Panc1 (cell line): ENCODE results near the gene PLEKHG4. TPM values are rescaled to one million over a fixed set of nuclear protein-coding genes. Genes with fewer than 3 reads are reported as not detected.
A peak's percentile ranks its signal among the peaks of the same experiment; 100 is the strongest.

Experiments used
- ATAC-seq: fragments of 200-7000 bp; cut with Tn5 transposase; 2 replicates; pipeline ENCODE4 v1.9.1; 2020; ENCODE audit warnings: mild to moderate bottlenecking, moderate library complexity
- BruUV-seq: library from RNA; stranded (reverse); fragments of 400-500 nt; replicated peaks from 2 replicates; lab custom pipeline; 2021; lab: Mats Ljungman, UMichigan
- CTCF ChIA-PET: fragments of 300-600 bp; sonication (Branson Sonifier 250); formaldehyde crosslinking; loops from one replicate; lab custom pipeline; 2022; ENCODE audit warnings: antibody characterized with exemption; lab: Charles Lee
- POLR2A ChIA-PET: fragments of 300-600 bp; sonication (Branson Sonifier 250); formaldehyde crosslinking; loops from one replicate; lab custom pipeline; 2022; ENCODE audit warnings: antibody characterized with exemption; lab: Charles Lee
- DNase-seq: peaks from one replicate; pipeline ENCODE4 v3.0.0-alpha.2; 2010; ENCODE audit warnings: low read depth, low spot score
- H3K27ac ChIP-seq: 2 replicates; pipeline ENCODE4 v1.5.1; 2011; ENCODE audit warnings: mild to moderate bottlenecking, low read length, inconsistent platforms
- H3K27me3 ChIP-seq: fragments of 200-500 bp; sonication (Bioruptor generic); 2 replicates; pipeline ENCODE4 v1.6.0; 2014; ENCODE audit warnings: low read length, inconsistent platforms; ENCODE audit not compliant: control insufficient read depth, insufficient read depth
- H3K36me3 ChIP-seq: fragments of 200-500 bp; sonication (Bioruptor generic); 2 replicates; pipeline ENCODE4 v1.5.1; 2014; ENCODE audit warnings: inconsistent platforms, mild to moderate bottlenecking, low read length, moderate library complexity; ENCODE audit not compliant: control insufficient read depth, insufficient read depth
- H3K4me1 ChIP-seq: 2 replicates; pipeline ENCODE4 v1.5.1; 2011; ENCODE audit warnings: inconsistent platforms, mild to moderate bottlenecking, low read length, moderate library complexity; ENCODE audit not compliant: control insufficient read depth, insufficient read depth
- H3K4me3 ChIP-seq, 2 experiments: 2 replicates each; pipeline ENCODE4 v1.5.1; 2011 to 2012; ENCODE audit warnings: low read depth in 2 of 2, low read length in 2 of 2, mild to moderate bottlenecking in 2 of 2, inconsistent platforms in 1 of 2, moderate library complexity in 1 of 2
- H3K9me3 ChIP-seq: fragments of 200-500 bp; sonication (Bioruptor generic); 2 replicates; pipeline ENCODE4 v1.5.1; 2014; ENCODE audit warnings: low read depth, mild to moderate bottlenecking, inconsistent platforms, low read length, moderate library complexity; ENCODE audit not compliant: control insufficient read depth, insufficient read depth
- POLR2AphosphoS5 ChIP-seq: IDR thresholded peaks from 2 replicates; pipeline ENCODE4 v1.6.1; 2012; ENCODE audit warnings: mild to moderate bottlenecking, low read depth, low read length, moderate library complexity
- SIN3A ChIP-seq: IDR thresholded peaks from 2 replicates; pipeline ENCODE4 v1.6.1; 2012; ENCODE audit warnings: low read depth, mild to moderate bottlenecking, low read length, moderate library complexity, borderline replicate concordance; ENCODE audit not compliant: insufficient read depth
- TCF7L2 ChIP-seq: IDR thresholded peaks from 2 replicates; pipeline ENCODE4 v1.6.1; 2011; ENCODE audit warnings: mild to moderate bottlenecking, low read depth, low read length, inconsistent platforms
- in situ Hi-C: cut with HindIII; loops from 2 replicates; pipeline ENCODE4 v1.10.0; 2016; ENCODE audit warnings: low sequenced_read_pairs, low pct_unique_long_range_greater_than_20kb
- intact Hi-C: fragments of 100-400 bp; cut with micrococcal nuclease; formaldehyde crosslinking; loops from one replicate; pipeline ENCODE4 v1.10.0; 2022; ENCODE audit not compliant: unreplicated experiment
- total RNA-seq: library from RNA; stranded (reverse); gene quantifications from one replicate; pipeline ENCODE4 v1.2.1, GENCODE V29; 2021; ENCODE audit not compliant: unreplicated experiment
- TF ChIP-seq, protein P1 (sequence below), 2 experiments: IDR thresholded peaks; 2 replicates each; pipeline ENCODE4 v1.6.1; 2011 to 2012; ENCODE audit warnings: low read depth in 2 of 2, control low read depth in 1 of 2, low read length in 1 of 2, mild to moderate bottlenecking in 1 of 2, moderate library complexity in 1 of 2; ENCODE audit not compliant: insufficient read depth in 1 of 2
- TF ChIP-seq, protein P2 (sequence below): fragments of 450-650 bp; IDR thresholded peaks from 2 replicates; pipeline ENCODE4 v1.5.1; 2017; ENCODE audit warnings: mild to moderate bottlenecking

PLEKHG4 gene
- total RNA-seq, 1 experiment from 2014 or later: 6.7 TPM

DNA sequence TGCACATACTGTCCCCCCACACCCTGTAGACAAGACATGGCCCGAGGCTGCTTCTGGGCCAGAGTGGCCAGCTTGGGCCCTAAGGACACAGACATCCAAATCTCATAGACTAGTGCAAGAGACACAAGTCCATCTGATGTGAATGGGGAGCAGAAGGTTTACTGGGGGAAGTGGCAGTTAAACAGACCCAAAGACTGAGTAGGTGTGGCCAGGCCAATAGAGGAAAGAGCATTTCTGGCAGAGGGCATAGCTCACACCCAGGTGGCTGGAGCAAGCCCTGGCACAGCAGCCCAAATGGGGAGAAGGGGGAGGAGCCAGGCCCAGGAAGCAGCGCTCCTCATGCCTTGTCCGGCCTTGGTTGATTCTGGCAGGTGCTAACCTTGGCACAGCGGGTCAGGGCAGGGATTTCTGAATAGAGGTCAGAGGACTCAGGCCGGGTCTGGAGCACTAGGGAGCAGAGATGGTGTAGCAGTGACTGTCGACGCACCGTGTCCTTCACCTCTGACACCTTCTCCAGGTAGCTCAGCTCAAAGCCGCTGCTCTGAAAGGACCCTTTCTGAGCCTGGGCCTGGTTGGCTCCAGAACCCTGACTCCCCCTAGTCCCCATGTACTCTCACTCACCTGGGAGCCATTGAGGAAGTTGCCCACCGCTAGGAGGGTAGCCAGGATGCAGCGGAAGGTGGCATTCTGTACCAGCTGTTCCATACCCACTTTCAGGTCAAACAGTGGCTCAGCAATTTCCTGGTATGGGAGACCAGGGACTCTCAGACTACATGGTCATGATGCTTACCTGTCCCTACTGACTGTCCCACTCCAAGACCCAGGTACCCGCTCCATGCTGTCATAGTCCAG is 48.3 kb upstream of the PLEKHG4 start:
- H3K27me3 ChIP-seq: no peaks in the 10 kb centered on the region

DNA sequence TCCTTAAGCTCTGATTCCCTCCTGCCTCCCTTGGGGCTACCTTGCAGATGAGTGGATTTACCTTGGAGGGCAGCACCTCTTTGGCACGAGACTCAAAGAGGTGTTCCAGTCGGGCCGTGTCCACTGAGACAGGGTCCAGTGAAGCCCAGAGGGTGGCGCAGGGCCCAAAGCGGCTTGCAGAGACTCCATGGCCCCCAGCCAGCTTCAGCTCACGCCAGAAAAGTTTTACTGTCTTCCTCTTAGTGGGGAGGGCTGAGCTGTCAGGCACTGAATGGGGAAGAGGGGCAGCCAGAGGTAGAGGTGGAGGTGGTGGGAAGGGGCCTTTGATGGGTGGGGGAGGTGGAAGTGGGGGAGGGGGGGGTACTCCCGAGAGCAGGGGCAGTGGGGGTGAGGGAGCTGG is 45.7 kb upstream of the PLEKHG4 start:
- TF ChIP-seq TCF7L2 (no peak), POLR2AphosphoS5 (no peak), SIN3A (no peak)
- TF ChIP-seq, protein P1, sequence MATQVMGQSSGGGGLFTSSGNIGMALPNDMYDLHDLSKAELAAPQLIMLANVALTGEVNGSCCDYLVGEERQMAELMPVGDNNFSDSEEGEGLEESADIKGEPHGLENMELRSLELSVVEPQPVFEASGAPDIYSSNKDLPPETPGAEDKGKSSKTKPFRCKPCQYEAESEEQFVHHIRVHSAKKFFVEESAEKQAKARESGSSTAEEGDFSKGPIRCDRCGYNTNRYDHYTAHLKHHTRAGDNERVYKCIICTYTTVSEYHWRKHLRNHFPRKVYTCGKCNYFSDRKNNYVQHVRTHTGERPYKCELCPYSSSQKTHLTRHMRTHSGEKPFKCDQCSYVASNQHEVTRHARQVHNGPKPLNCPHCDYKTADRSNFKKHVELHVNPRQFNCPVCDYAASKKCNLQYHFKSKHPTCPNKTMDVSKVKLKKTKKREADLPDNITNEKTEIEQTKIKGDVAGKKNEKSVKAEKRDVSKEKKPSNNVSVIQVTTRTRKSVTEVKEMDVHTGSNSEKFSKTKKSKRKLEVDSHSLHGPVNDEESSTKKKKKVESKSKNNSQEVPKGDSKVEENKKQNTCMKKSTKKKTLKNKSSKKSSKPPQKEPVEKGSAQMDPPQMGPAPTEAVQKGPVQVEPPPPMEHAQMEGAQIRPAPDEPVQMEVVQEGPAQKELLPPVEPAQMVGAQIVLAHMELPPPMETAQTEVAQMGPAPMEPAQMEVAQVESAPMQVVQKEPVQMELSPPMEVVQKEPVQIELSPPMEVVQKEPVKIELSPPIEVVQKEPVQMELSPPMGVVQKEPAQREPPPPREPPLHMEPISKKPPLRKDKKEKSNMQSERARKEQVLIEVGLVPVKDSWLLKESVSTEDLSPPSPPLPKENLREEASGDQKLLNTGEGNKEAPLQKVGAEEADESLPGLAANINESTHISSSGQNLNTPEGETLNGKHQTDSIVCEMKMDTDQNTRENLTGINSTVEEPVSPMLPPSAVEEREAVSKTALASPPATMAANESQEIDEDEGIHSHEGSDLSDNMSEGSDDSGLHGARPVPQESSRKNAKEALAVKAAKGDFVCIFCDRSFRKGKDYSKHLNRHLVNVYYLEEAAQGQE (IDR thresholded peaks at IDR 0.05; ENCODE audit: insufficient read depth in 1 of 2, low read depth in 2 of 2, low read length in 1 of 2): no peak
- TF ChIP-seq, protein P2, sequence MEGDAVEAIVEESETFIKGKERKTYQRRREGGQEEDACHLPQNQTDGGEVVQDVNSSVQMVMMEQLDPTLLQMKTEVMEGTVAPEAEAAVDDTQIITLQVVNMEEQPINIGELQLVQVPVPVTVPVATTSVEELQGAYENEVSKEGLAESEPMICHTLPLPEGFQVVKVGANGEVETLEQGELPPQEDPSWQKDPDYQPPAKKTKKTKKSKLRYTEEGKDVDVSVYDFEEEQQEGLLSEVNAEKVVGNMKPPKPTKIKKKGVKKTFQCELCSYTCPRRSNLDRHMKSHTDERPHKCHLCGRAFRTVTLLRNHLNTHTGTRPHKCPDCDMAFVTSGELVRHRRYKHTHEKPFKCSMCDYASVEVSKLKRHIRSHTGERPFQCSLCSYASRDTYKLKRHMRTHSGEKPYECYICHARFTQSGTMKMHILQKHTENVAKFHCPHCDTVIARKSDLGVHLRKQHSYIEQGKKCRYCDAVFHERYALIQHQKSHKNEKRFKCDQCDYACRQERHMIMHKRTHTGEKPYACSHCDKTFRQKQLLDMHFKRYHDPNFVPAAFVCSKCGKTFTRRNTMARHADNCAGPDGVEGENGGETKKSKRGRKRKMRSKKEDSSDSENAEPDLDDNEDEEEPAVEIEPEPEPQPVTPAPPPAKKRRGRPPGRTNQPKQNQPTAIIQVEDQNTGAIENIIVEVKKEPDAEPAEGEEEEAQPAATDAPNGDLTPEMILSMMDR: no peak
- POLR2A ChIA-PET: interaction anchor here (0.6 kb wide), 1 partner anchor 706 kb away, joined by 3 read pairs; no protein-coding TSS in a partner anchor
- ATAC-seq: no peak

More for the DNA sequence above, 48.3 kb upstream of the PLEKHG4 start:
- DNase-seq (no peak), ATAC-seq (no peak)
- no peak overlapping the region for H3K27ac ChIP-seq
- H3K36me3 ChIP-seq: peaks cover 5% of the 10 kb centered on the region; the same call in 1 of the 2 replicates
- TF ChIP-seq TCF7L2 (no peak), POLR2AphosphoS5 (0 out of 2 replicates have a peak, but pooled peaks have one; percentile 34)
- H3K4me1 ChIP-seq: peaks cover 4% of the 10 kb centered on the region; the same call in 1 of the 2 replicates
- in situ Hi-C loops: no loop called here
- no peaks in the 10 kb centered on the region for H3K9me3 ChIP-seq
- H3K4me3 ChIP-seq: no peak overlapping the region
- no TSS peak for BruUV-seq
- CTCF ChIA-PET: no interaction called here
- intact Hi-C loops: no loop called here
- POLR2A ChIA-PET: interaction anchor here (0.6 kb wide), 1 partner anchor 9 kb away, joined by 3 read pairs; no protein-coding TSS in a partner anchor

DNA sequence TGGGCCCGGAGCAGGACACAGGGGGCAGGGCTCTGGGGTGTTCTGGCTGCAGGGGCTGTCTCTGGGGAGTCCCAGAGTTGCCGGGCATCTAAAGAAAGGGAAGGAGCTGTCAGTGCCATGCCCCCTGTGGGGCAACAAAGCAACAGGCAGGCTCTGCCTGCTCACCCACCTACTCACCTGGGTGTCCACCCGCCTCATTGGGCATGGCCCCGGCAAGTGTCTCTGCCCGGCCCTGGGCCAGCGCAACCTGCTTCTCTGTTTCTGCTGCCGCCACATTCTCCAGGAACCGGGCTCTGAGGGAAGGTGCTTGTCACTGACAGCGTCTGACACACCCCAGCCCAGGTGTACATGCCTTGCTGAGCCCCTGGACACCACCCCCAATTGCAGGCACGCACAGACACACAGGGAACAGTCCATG is 45.1 kb upstream of the PLEKHG4 start:
- Histone ChIP-seq H3K4me1 (no peaks in the 10 kb centered on the region), H3K4me3 (no peak overlapping the region), H3K9me3 (no peaks in the 10 kb centered on the region), H3K27ac (no peak overlapping the region), H3K36me3 (no peaks in the 10 kb centered on the region), H3K27me3 (no peaks in the 10 kb centered on the region)
- no peak for TF ChIP-seq SIN3A
- no peak for TF ChIP-seq TCF7L2
- TF ChIP-seq, protein P1 (IDR thresholded peaks at IDR 0.05; ENCODE audit: insufficient read depth in 1 of 2, low read depth in 2 of 2, low read length in 1 of 2): no peak
- TF ChIP-seq, protein P2: no peak
- no peak for TF ChIP-seq POLR2AphosphoS5
- no peak for DNase-seq
- ChIA-PET POLR2A (interaction anchor here (0.6 kb wide), 2 partner anchors 58 to 706 kb away, joined by 3 to 14 read pairs; no protein-coding TSS in a partner anchor), CTCF (no interaction called here)
- intact Hi-C loops (no loop called here), in situ Hi-C loops (no loop called here)
- BruUV-seq: no TSS peak
- ATAC-seq: no peak

More for the DNA sequence above, 45.7 kb upstream of the PLEKHG4 start:
- DNase-seq: no peak
- H3K36me3 ChIP-seq: no peaks in the 10 kb centered on the region
- CTCF ChIA-PET: interaction anchor here (0.9 kb wide), 1 partner anchor 179 kb away, joined by 3 read pairs; no protein-coding TSS in a partner anchor
- no peaks in the 10 kb centered on the region for H3K27me3 ChIP-seq
- in situ Hi-C loops: no loop called here
- H3K27ac ChIP-seq: no peak overlapping the region
- H3K9me3 ChIP-seq: no peaks in the 10 kb centered on the region
- no TSS peak for BruUV-seq
- H3K4me3 ChIP-seq: no peak overlapping the region
- no peaks in the 10 kb centered on the region for H3K4me1 ChIP-seq
- intact Hi-C loops: no loop called here
